ENCODE data around the gene ELK3.
A peak's percentile ranks its signal among the peaks of the same experiment; 100 is the strongest.

The ELK3 gene

GRCh38 chr12:96235484-96235826, 41.3 kb downstream of the ELK3 start:
- DNase-seq (ENCODE audit: low spot score), result peak; percentile 82

- DNase-seq (ENCODE audit: low spot score), result no peak
Measured at GRCh38 chr12:96236221-96236822, 42.1 kb downstream of the ELK3 start.

DNA sequence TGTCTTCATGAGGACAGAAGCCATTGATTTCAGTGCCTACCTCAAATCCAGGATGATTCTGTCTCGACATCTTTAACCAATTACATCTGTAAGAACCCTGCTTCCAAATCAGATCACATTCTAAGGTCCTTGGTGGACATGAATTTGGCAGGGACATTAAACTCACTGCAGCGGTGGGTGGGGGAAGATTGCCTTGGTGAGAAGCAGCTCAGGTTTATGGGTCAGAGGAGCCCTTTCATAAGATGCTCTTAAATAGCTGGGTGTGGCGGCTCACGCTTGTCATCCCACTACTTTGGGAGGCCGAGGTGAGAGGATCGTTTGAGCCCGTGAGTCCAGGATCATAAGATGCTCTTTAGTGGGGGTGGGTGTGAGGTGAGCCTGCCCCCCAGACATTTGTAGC, 42.9 kb downstream of the ELK3 start:
- no peak for DNase-seq (ENCODE audit: low spot score)

GRCh38 chr12:96237465-96238077, 43.4 kb downstream of the ELK3 start:
- DNase-seq (ENCODE audit: low spot score), result peak; percentile 19

DNA sequence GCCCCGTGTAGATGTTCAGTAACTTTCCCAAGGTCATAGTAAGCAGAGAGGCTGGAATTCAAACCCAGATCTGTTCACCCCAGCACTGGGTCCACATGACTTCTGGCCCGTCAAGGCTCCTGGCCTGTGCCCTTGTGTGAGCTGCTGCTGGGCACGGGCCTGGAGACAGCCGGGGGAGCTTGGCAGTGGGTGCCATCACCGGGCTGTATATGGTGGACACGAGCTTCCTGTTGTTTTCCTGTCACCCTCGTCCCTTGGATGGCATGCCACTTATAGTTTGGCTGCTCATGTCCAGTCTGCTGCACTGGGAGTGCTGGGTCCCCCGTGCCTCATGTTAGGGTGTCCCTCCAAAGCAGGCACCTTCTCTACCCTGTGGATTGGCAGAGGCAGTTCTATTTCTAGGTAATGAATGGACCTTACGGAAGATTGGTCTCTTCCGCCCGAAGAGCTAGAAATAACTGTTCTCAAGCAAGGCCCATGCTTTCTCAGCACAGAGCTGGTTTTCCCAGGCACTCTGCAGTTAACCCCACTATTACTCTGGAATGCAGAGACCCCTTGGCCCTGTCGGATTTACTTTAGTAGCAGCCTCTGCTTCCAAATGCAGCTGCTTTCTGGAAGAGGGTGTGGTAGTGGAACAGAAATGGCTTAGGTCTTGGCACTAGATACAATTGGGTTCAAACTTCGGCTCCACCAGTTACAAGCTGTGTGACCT, 44.3 kb downstream of the ELK3 start:
- no peak for DNase-seq (ENCODE audit: low spot score)

DNA sequence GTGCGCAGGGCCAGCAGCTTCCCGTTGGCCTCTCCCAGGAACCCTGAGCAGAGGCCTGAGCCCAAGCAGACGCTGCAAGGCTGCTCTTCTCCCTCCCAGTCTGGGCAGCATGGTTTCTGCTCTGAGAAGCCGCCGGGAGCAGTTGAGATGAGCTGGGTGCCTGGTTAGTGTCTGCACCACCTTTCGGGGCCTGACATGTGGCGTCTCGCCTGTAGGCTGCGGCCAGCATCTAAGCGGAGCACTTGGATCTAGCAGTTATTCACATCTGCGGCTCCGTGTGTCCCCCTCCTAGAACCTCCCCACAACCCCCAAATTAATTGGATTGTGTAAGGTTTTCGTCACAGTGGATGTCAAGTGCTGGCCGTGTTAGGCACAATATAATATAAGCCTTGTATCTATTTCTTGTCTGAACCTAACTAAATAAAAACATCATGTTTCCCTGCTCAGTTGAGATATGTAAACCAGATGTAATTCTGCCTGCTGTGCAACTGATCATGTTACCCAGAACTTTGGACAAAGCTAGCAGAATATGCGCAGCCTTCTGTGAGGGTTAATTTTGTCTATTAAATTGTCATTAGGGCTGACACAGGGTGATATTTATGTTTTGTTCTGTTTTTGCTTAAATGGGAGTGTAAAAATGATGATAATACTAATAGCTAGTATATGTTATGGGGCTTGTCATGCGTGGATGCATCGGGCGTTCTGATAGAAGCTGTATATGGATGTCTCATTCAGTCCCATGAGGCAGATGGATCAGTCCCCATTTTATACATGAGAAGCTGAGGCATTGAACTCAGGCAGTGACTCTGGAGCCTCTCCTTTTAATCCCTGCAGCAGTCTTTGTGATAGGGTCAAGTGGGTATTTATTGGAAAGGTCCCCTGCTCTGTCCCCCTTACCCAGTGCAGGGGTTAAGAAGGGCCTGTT, 45.8 kb downstream of the ELK3 start:
- peak; percentile 59 for DNase-seq (ENCODE audit: low spot score)

- DNase-seq (ENCODE audit: low spot score), result no peak
Measured at GRCh38 chr12:96240656-96241055, 46.5 kb downstream of the ELK3 start.

GRCh38 chr12:96241431-96241830, 47.3 kb downstream of the ELK3 start:
- no peak for DNase-seq (ENCODE audit: low spot score)

DNA sequence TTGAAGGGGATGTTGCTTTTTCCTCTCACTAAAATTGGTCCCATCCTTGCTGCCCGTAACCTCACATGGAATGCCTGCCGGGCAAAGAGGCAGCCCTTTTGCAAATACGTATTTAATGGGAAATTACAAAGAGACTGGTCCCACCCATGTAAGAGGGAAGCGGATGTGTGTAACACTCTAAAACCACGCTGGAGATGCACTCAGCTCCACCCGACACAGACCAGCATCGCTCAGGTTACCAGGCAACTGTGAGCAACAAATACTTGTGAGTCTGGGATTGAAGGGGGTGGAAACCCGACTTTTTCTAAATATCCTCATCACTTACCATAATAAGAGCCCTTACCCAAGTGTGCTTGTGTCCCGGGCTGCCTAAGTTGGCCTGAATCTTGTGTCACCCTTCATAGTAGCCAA, 47.7 kb downstream of the ELK3 start:
- DNase-seq (ENCODE audit: low spot score), result peak; percentile 60

GRCh38 chr12:96242597-96242996, 48.4 kb downstream of the ELK3 start:
- no peak for DNase-seq (ENCODE audit: low spot score)

GRCh38 chr12:96244826-96245225, 50.7 kb downstream of the ELK3 start:
- no peak for DNase-seq (ENCODE audit: low spot score)

DNA sequence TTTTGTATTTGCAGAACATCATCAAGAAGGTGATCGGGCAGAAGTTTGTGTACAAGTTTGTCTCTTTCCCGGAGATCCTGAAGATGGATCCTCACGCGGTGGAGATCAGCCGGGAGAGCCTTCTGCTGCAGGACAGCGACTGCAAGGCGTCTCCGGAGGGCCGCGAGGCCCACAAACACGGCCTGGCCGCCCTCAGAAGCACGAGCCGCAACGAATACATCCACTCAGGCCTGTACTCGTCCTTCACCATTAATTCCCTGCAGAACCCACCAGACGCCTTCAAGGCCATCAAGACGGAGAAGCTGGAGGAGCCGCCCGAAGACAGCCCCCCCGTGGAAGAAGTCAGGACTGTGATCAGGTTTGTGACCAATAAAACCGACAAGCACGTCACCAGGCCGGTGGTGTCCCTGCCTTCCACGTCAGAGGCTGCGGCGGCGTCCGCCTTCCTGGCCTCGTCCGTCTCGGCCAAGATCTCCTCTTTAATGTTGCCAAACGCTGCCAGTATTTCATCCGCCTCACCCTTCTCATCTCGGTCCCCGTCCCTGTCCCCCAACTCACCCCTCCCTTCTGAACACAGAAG, 52.8 kb downstream of the ELK3 start:
- no peak for DNase-seq (ENCODE audit: low spot score)

GRCh38 chr12:96247563-96247962, 53.4 kb downstream of the ELK3 start:
- no peak for DNase-seq (ENCODE audit: low spot score)

DNA sequence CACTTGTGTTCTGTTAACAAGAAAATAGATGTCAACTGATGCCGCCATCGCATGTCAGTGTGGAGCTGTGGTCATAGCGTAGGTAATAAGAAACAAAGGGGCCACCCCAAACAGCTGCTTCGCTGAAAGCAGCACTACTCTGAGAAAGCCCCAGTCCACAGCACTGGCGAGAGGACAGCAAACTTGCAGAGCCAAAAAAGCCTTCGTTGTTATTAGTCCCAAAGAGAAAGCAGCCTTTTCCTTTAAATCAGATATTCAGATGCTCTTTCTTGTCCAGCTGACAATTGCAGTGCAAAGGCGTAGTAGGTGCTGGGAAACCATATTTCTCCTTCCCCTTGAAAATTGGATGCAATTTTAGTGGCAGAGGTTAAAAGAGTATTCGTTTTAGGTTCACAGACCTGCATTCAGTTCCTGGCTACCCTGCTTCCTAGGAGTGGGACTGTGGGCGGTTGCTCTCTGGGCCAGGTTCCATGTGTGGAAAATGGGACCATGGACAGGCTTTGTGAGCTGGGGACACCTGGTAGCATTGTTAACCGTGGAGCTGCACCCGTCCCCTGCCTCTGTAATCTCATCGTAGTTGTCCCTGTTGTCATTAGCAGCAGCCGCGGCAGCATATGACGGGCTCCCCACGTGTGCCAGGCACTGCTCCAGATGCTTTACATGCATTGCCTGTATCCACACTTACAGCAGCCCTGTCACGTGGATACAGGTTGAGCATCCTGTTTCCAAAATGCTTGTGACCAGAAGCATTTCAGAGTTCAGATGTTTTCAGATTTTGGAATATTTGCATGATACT, 54.2 kb downstream of the ELK3 start:
- no peak for DNase-seq (ENCODE audit: low spot score)

DNA sequence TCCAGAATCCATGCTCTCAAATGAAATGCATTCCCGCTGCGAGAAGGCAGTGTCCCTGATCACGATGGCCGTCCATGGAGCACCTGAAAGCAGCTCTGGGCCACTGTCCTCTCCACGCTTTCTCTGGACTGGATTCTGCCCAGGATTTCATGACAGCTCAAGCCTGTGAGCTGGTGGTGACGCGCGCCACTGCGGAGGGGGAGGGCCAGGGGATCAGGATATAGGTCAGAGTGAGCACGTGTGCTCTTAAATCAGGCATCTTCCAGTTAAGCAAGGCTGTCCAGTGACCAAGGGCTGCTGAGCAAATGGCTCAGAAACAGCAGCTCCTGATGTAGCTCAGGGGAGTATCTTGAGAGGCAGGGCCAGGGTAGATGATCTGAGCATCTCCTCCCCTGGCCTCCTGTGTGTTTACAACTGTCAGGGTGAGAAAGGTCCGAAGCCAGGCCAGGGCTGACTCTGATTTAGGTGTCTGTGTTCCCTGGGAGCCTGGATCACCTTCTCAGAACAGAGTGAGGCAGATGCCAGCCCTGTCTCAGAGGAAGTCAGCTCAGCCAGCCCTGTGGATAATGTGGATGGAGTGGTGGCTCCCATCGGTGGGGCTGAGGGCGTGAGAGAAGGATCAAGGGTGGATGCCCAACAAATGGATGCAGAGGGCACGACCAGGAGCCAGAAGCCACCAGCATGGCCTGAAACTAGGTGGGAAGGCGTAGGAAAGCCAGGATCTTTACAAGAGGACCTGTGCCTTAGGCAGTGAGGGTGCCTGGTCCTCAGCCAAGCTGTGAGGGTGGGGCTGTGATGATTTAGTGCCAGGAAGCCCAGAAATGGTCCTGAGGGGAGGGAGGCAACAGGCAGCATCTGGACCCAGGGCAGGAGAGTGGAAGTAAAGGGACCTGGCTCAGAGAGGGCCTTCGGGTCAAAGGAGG, 55.3 kb downstream of the ELK3 start:
- DNase-seq (ENCODE audit: low spot score), result peak; percentile 81

- DNase-seq (ENCODE audit: low spot score), result no peak
Measured at GRCh38 chr12:96250119-96250685, 56.0 kb downstream of the ELK3 start.

DNA sequence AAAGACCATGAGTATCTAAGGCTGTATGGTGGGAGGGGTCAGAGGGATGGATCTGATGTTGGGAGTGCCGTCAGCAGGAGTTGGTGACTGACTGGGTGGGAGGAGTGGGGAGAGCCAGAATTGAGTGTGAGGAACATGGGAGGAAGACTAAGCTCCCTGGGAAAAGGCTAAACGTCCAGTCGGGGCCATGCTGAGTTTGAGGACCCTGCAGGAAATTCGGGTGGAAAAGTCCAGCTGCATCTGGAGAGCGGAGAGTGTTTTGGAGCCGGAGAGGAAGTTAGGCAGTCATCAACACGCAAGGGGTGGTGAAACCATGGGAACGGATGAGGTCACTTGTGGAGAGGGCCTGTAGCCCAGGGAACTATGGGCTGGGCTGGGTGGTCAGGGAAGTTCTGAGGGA, 60.9 kb downstream of the ELK3 start:
- no peak for DNase-seq (ENCODE audit: low spot score)

- no peak for DNase-seq (ENCODE audit: low spot score)
Measured at GRCh38 chr12:96256672-96257361, 62.6 kb downstream of the ELK3 start.

GRCh38 chr12:96257550-96258103, 63.5 kb downstream of the ELK3 start:
- no peak for DNase-seq (ENCODE audit: low spot score)
